Nephron progenitor cell (in vitro differentiated cells): ENCODE measurements around the gene GADD45B.

Experiments used
- DNase-seq: peaks from one replicate; pipeline ENCODE4 v3.0.0; 2021
- H3K27ac Mint-ChIP-seq: 2 replicates; pipeline ENCODE4 v1.8.0; 2021; ENCODE audit warnings: mild to moderate bottlenecking, moderate library complexity, mixed read lengths
- H3K27me3 Mint-ChIP-seq: 2 replicates; pipeline ENCODE4 v1.8.0; 2021; ENCODE audit warnings: mild to moderate bottlenecking, low read depth, mixed read lengths; ENCODE audit not compliant: poor library complexity
- H3K36me3 Mint-ChIP-seq: 2 replicates; pipeline ENCODE4 v1.8.0; 2021; ENCODE audit warnings: low read depth, mixed read lengths
- H3K4me1 Mint-ChIP-seq: 2 replicates; pipeline ENCODE4 v1.8.0; 2021; ENCODE audit warnings: mixed read lengths
- H3K4me3 Mint-ChIP-seq: 2 replicates; pipeline ENCODE4 v1.8.0; 2021; ENCODE audit warnings: mild to moderate bottlenecking, moderate library complexity, mixed read lengths
- H3K9me3 Mint-ChIP-seq: 2 replicates; pipeline ENCODE4 v1.8.0; 2021; ENCODE audit warnings: mild to moderate bottlenecking, moderate library complexity, mixed read lengths
- TF ChIP-seq, protein P1 (sequence below): fragments of 200-600 bp; sonication (generic); IDR thresholded peaks from 2 replicates; pipeline ENCODE4 v1.5.0; 2021; ENCODE audit warnings: antibody characterized with exemption

GADD45B gene

DNA sequence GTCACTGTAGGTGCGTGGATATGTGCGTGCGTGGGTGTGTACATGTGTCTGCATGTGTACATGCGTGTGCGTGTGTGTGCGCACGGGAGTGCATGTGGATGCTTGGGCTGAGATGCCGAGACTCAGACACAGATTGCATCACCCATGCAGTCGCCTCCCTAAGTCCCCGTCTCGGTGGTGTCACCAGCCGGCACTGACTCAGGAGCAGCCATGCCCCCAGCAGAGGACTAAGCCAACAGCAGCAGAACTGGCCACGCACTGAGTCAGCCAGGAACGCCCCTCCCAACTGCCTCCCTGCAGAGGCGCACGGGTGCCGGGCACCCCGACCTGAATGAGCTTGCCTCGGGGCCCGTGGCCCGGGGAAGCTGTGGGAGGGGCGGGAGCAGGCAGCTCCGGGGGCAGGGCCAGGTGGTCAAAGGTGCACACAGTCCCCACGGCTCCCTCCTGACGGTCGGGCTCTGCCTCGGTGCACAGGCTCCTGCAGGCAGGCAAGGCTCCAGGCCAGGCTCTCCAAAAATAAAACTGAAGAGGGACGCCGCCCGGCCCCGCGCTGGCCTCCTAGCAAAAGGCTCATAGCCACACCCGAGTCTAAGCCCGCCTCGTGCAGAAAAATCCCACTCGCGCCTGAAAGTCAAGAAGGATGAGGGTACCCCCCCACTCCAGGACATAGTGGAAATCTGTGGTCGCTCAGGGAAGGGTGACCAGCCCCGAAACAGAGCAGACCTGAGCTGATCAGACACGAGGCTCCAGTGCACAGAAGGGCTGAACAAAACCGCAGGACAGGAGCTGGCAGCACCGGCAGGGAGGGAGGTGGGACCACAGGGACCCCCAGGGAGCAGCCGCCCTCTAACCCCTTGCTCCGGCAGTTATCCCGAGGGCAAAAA lies 49.2 kb downstream of the GADD45B start:
- DNase-seq: no peak
- peaks cover 22% of the 10 kb centered on the region for H3K4me1 Mint-ChIP-seq
- peaks cover 3% of the 10 kb centered on the region for H3K27me3 Mint-ChIP-seq
- no peaks in the 10 kb centered on the region for H3K9me3 Mint-ChIP-seq
- H3K36me3 Mint-ChIP-seq: no peaks in the 10 kb centered on the region
- TF ChIP-seq, protein P1, sequence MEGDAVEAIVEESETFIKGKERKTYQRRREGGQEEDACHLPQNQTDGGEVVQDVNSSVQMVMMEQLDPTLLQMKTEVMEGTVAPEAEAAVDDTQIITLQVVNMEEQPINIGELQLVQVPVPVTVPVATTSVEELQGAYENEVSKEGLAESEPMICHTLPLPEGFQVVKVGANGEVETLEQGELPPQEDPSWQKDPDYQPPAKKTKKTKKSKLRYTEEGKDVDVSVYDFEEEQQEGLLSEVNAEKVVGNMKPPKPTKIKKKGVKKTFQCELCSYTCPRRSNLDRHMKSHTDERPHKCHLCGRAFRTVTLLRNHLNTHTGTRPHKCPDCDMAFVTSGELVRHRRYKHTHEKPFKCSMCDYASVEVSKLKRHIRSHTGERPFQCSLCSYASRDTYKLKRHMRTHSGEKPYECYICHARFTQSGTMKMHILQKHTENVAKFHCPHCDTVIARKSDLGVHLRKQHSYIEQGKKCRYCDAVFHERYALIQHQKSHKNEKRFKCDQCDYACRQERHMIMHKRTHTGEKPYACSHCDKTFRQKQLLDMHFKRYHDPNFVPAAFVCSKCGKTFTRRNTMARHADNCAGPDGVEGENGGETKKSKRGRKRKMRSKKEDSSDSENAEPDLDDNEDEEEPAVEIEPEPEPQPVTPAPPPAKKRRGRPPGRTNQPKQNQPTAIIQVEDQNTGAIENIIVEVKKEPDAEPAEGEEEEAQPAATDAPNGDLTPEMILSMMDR: no peak
- no peak overlapping the region for H3K4me3 Mint-ChIP-seq
- no peak overlapping the region for H3K27ac Mint-ChIP-seq

- Mint-ChIP-seq H3K27me3 (peaks cover 3% of the 10 kb centered on the region), H3K36me3 (peaks cover 2% of the 10 kb centered on the region), H3K4me3 (no peak overlapping the region), H3K4me1 (peaks cover 22% of the 10 kb centered on the region), H3K27ac (no peak overlapping the region), H3K9me3 (peaks cover 14% of the 10 kb centered on the region)
- TF ChIP-seq, protein P1: no peak
- DNase-seq: no peak
Observed at GRCh38 chr19:2527171-2527570, 51.2 kb downstream of the GADD45B start.

DNA sequence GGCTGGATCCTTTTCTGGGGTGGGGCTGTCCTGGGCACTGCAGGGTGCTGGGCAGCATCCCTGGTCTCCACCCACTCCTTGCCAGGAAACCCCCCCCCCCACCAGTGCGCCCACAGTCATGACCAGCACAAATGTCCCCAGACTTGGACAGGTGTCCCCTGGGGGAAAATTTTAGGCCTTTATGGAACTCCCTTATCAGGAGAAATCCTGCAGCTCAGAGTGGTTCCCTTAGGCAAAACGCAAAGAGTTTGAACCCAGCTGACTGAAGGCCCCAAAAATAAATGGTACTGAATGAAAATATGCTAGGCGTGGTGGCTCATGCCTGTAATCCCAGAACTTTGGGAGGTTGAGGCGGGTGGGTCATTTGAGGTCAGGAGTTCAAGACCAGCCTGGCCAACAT lies 51.8 kb downstream of the GADD45B start:
- Mint-ChIP-seq H3K4me3 (no peak overlapping the region), H3K9me3 (peaks cover 18% of the 10 kb centered on the region), H3K27ac (no peak overlapping the region), H3K27me3 (peaks cover 3% of the 10 kb centered on the region), H3K4me1 (peaks cover 22% of the 10 kb centered on the region), H3K36me3 (peaks cover 5% of the 10 kb centered on the region)
- no peak for DNase-seq
- TF ChIP-seq, protein P1: no peak
